ENCODE measurements around the gene IAPP.
"Not testable (repeated sequence)": the region's sequence is repeated elsewhere in the genome, so short reads cannot be mapped to it uniquely, and the experiment has no call there.

IAPP gene

DNA sequence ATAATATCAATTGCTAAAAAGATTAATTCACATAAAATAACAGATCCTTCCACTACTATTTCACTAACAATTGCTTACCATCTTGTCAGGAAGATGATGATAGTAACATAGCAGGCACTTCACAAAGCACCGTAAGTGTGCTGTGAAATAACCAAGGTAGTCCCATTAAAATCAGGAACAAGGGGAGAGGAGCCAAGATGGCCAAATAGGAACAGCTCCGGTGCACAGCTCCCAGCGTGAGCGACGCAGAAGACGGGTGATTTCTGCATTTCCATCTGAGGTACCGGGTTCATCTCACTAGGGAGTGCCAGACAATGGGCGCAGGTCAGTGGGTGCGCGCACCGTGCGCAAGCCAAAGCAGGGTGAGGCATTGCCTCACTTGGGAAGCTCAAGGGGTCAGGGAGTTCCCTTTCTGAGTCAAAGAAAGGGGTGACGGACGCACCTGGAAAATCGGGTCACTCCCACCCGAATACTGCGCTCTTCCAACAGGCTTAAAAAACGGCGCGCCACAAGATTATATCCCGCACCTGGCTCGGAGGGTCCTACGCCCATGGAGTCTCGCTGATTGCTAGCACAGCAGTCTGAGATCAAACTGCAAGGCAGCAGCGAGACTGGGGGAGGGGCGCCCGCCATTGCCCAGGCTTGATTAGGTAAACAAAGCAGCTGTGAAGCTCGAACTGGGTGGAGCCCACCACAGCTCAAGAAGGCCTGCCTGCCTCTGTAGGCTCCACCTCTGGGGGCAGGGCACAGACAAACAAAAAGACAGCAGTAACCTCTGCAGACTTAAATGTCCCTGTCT lies 22.3 kb downstream of the IAPP start:
- H3K36me3 ChIP-seq (replicated peaks); DNase-seq (ENCODE audit: low spot score in 2 of 2); H3K9me3 ChIP-seq; H3K27me3 ChIP-seq (ENCODE audit: low read depth); in situ Hi-C loops (cut with MboI; ENCODE audit: low sequenced_read_pairs); H3K4me1 ChIP-seq; H3K4me3 ChIP-seq: not testable (repeated sequence)

DNA sequence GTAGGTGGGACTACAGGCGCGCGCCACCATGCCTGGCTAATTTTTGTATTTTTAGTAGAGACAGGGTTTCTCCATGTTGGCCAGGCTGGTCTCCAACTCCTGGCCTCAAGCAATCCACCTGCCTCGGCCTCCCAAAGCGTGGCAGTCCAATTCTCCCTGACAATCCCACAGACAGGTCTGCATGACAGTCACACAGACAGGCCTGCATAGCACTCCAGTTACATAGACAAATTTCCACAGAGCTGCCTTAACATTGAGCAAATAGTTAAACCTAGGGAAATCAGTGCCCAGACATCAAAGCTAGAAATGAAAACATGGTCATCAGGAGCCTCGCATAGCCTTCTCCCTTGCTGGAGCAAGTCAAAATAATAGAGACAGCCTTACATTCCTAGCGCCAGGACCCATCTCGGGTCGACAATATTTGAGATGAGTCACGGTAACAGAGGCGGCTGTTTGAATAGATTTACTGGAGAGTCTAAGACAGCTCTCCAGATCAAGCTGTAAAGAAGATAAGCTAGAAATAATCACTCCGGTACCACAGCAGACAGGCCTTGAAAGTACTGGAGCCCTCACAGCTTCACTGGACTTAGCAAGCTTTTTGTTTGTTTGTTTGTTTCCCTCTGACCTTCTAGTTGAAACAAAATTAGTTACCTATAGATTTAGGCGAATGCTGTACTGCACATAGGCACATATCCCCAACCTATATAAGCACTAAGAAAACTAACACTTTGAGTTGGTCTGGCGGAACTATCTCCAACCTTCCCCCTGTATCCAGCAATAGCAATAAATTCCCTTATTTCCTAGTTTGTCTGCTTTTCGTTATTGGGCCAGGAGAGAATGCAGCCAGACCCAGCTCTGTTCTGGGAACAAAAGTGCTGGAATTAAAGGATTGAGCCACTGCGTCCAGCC lies 40.9 kb downstream of the IAPP start:
- H3K9me3 ChIP-seq: no peaks in the 10 kb centered on the region
- H3K27me3 ChIP-seq (ENCODE audit: low read depth): peaks cover 3% of the 10 kb centered on the region; the same call in 1 of the 2 replicates
- no peaks in the 10 kb centered on the region; the same call in 1 of the 2 replicates for H3K4me1 ChIP-seq
- in situ Hi-C loops (cut with MboI; ENCODE audit: low sequenced_read_pairs): no loop called here
- no peak for DNase-seq (ENCODE audit: low spot score in 2 of 2)
- H3K4me3 ChIP-seq: no peak overlapping the region
- no peaks in the 10 kb centered on the region for H3K36me3 ChIP-seq (replicated peaks)

DNA sequence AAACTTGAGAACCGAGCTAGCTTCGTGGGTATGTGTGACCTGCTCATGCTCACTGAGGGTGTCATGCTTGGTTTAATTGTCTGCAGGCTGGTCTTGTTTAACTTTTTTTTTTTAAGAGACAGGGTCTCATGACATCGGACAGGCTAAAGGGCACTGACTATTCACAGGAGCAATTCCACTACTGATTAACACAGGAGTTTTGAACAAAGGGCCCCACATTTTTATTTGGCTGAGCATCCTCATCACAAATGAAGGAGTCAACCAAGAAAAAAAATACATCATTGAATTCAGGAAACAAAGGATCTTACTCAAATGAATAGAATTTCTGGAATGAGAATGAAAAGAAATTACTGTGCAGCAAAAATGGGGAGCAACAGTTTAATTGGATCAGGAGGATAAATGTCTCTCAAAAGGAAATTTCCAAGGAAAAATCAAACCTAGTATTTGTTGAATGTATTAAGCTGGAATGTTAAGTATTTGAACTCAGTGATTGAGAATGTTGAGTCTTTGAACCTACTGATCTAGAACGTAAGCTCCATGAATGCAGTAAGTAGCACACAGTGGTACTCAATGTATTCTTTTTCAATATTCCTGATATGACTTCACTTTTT lies 43.9 kb downstream of the IAPP start:
- H3K4me3 ChIP-seq: no peak overlapping the region
- DNase-seq (ENCODE audit: low spot score in 2 of 2): peak in 1 of 2 experiments; percentile 7
- no peaks in the 10 kb centered on the region for H3K36me3 ChIP-seq (replicated peaks)
- in situ Hi-C loops (cut with MboI; ENCODE audit: low sequenced_read_pairs): no loop called here
- H3K27me3 ChIP-seq (ENCODE audit: low read depth): no peaks in the 10 kb centered on the region
- no peaks in the 10 kb centered on the region for H3K9me3 ChIP-seq
- H3K4me1 ChIP-seq: no peaks in the 10 kb centered on the region

DNA sequence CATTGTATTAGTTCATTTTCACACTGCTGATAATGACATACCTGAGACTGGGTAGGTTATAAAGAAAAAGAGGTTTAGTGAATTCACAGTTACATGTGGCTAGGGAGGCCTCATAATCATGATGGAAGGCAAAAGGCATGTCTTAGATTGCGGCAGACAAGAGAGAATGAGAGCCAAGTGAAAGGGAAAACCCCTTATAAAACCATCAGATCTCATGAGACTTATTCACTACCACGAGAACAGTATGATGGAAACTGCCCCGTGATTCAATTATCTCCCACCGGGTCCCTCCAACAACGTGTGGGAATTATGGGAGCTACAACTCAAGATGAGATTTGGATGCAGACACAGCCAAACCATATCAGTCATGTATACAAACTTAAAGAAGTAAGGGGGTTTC lies 45.7 kb downstream of the IAPP start:
- H3K27me3 ChIP-seq (ENCODE audit: low read depth); H3K4me3 ChIP-seq; DNase-seq (ENCODE audit: low spot score in 2 of 2); H3K36me3 ChIP-seq (replicated peaks); H3K9me3 ChIP-seq; H3K4me1 ChIP-seq; in situ Hi-C loops (cut with MboI; ENCODE audit: low sequenced_read_pairs): not testable (repeated sequence)

DNA sequence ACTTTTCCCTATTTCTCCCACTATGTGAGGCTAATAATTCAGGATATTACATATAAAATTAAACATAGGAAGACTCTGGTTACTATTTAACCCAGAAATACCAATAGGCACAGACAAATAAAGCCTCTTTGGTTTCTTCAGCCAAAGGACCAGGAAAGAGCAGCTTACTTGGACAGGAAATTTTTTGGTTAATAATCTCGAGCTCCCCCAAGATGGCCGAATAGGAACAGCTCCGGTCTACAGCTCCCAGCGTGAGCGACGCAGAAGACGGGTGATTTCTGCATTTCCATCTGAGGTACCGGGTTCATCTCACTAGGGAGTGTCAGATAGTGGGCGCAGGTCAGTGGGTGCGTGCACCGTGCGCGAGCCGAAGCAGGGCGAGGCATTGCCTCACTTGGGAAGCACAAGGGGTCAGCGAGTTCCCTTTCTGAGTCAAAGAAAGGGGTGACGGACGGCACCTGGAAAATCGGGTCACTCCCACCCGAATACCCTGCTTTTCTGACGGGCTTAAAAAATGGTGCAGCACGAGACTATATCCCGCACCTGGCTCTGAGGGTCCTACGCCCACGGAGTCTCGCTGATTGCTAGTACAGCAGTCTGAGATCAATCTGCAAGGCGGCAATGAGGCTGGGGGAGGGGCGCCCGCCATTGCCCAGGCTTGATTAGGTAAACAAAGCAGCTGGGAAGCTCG lies 46.5 kb downstream of the IAPP start:
- H3K4me3 ChIP-seq; H3K4me1 ChIP-seq; H3K36me3 ChIP-seq (replicated peaks); in situ Hi-C loops (cut with MboI; ENCODE audit: low sequenced_read_pairs); H3K9me3 ChIP-seq; H3K27me3 ChIP-seq (ENCODE audit: low read depth): not testable (repeated sequence)
- peak in 1 of 2 experiments; percentile 20 for DNase-seq (ENCODE audit: low spot score in 2 of 2)

DNA sequence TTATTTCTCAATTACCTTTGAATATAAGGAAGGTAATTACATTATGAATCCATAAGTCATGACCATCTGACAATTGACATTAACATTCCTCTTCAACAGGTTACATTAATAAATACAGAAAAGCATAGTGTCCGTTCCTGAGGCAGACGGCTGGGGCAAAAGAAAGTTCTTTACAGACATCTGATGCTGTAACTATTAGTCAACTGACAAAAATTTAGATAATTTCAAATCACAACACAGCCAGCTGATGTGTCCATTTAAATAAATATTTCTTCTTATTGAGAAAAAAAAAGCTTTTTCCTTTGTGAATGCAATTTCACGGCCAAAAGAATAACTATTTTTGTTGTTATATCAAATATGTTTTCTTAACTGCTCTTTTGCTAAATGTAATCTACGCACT lies 55.5 kb downstream of the IAPP start:
- DNase-seq (ENCODE audit: low spot score in 2 of 2): no peak
- H3K9me3 ChIP-seq: no peaks in the 10 kb centered on the region
- no peaks in the 10 kb centered on the region for H3K27me3 ChIP-seq (ENCODE audit: low read depth)
- no peaks in the 10 kb centered on the region for H3K36me3 ChIP-seq (replicated peaks)
- H3K4me1 ChIP-seq: no peaks in the 10 kb centered on the region
- in situ Hi-C loops (cut with MboI; ENCODE audit: low sequenced_read_pairs): no loop called here
- H3K4me3 ChIP-seq: no peak overlapping the region

All from HAP-1 (cell line).